ENCODE results near the gene ATM.

The ATM gene

GRCh38 chr11:108222574-108223347 is at the start of gene ATM, which contains the start of gene NPAT:
TSS of gene ATM (plus strand) at chr11:108223067. CDS start at chr11:108227625, 4,558 bp downstream.
TSS of gene NPAT (minus strand) at chr11:108222638. CDS start at chr11:108222536, 102 bp downstream.
- peak; percentile 99 for DNase-seq

GRCh38 chr11:108177570-108177969 is 45.3 kb upstream of the ATM start:
- no peak for DNase-seq

GRCh38 chr11:108193725-108194124 is 29.1 kb upstream of the ATM start:
- DNase-seq, result no peak

- DNase-seq, result no peak
Measured at GRCh38 chr11:108196901-108197300, 26.0 kb upstream of the ATM start.

- DNase-seq, result no peak
Measured at GRCh38 chr11:108197351-108197750, 25.5 kb upstream of the ATM start.

- no peak for DNase-seq
Measured at GRCh38 chr11:108198833-108199232, 24.0 kb upstream of the ATM start.

- no peak for DNase-seq
Measured at GRCh38 chr11:108199446-108200321, 23.2 kb upstream of the ATM start.

GRCh38 chr11:108203075-108203474 is 19.8 kb upstream of the ATM start:
- DNase-seq, result no peak

- DNase-seq, result no peak
Measured at GRCh38 chr11:108204376-108204775, 18.5 kb upstream of the ATM start.

- DNase-seq, result no peak
Measured at GRCh38 chr11:108204929-108205499, 17.9 kb upstream of the ATM start.

GRCh38 chr11:108206171-108206570 is 16.7 kb upstream of the ATM start:
- peak in 1 of 2 experiments; percentile 61 for DNase-seq

- no peak for DNase-seq
Measured at GRCh38 chr11:108206969-108207682, 15.7 kb upstream of the ATM start.

GRCh38 chr11:108207683-108208060 is 15.2 kb upstream of the ATM start:
- DNase-seq, result no peak

GRCh38 chr11:108210441-108210840 is 12.4 kb upstream of the ATM start:
- DNase-seq, result no peak

GRCh38 chr11:108213784-108214183 is 9.1 kb upstream of the ATM start:
- no peak for DNase-seq

- DNase-seq, result no peak
Measured at GRCh38 chr11:108216988-108217387, 5.9 kb upstream of the ATM start.

- no peak for DNase-seq
Measured at GRCh38 chr11:108218455-108218854, 4.4 kb upstream of the ATM start.

- DNase-seq, result no peak
Measured at GRCh38 chr11:108218912-108219783, 3.7 kb upstream of the ATM start.

GRCh38 chr11:108220721-108221336 is 2.0 kb upstream of the ATM start:
- no peak for DNase-seq

GRCh38 chr11:108221371-108221770 is 1.5 kb upstream of the ATM start:
- no peak for DNase-seq

GRCh38 chr11:108221911-108222573 is 825 bp upstream of the ATM start:
- no peak for DNase-seq

Measured in NCI-H446 (cell line).